Measurements from ENCODE around the gene UBD.

UBD gene

DNA sequence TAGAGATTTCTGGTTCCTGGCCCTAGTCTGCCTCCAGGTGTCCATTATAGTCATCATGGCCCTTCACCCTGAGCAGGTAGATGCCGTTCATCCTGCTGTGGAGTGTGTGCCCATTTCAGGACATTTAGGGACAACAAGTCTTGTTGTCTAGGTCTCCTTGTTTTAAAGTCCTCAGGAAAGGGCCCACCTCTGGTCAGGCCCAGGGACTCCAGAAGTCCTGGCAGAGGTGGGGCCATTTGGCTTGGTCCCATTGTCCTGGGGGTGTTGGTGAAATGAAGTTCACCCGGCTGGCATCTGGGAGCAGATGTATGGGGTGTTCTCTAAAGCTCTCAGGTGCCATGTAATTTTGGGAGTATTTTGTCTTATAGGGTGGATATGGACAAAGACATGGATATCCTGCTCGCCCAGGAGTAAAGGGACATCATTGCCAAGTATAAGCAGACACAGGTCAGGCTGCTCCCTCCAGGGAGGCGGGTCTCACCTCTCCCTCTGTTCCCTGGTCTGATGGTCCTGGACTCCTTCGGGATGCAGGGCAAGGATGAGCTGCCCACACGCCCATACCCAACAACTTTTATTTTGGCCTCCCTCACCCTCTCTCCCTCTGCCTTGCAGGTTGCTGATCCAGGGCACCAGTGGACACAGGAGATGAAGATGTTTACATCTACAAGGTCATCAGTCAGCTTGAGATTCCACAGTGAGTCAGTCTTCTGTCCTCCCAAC, 40.1 kb downstream of the UBD start:
- TF ChIP-seq, protein P1, sequence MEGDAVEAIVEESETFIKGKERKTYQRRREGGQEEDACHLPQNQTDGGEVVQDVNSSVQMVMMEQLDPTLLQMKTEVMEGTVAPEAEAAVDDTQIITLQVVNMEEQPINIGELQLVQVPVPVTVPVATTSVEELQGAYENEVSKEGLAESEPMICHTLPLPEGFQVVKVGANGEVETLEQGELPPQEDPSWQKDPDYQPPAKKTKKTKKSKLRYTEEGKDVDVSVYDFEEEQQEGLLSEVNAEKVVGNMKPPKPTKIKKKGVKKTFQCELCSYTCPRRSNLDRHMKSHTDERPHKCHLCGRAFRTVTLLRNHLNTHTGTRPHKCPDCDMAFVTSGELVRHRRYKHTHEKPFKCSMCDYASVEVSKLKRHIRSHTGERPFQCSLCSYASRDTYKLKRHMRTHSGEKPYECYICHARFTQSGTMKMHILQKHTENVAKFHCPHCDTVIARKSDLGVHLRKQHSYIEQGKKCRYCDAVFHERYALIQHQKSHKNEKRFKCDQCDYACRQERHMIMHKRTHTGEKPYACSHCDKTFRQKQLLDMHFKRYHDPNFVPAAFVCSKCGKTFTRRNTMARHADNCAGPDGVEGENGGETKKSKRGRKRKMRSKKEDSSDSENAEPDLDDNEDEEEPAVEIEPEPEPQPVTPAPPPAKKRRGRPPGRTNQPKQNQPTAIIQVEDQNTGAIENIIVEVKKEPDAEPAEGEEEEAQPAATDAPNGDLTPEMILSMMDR (conservative IDR thresholded peaks at IDR 0.05; ENCODE audit: control insufficient read depth, insufficient read depth, low read depth, low read length) = no peak
- no peak for DNase-seq (ENCODE audit: low read depth)
- H3K4me3 ChIP-seq (ENCODE audit: control insufficient read depth, low read depth, low read length) = no peak overlapping the region

DNA sequence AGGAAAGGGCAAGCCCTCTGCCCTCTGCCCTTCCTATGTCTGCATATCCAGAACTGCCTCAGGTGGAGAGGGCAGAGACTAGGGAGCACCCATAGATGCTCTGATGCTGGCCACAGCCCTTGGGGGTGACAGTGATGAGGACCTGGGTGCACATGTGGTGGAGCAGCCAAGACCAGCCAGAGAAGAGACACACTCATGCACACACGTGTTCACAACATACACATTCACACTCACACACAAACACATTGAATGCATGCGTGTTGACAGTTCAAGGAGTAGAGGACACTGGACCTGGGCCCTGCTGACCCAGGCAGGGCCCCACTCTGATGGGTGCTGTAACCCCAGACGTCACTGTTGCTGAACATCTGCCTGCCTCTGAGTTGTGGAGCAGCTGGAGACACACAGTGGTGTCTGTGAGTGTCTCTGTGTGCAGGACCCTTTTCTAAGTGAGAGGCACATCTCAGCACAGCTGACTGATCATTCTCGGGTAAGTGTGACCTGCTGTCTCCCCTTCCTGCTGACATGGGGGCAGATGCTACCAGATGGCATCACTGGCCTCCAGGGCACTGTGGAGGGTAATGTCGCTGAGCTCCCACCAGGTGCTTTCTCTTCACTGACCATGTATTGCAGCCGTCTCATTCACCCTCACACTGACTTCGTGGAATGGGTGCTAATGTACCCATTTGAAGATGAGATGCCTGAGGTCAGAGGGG, 41.6 kb downstream of the UBD start:
- TF ChIP-seq, protein P1 (conservative IDR thresholded peaks at IDR 0.05; ENCODE audit: control insufficient read depth, insufficient read depth, low read depth, low read length) = no peak
- no peak for DNase-seq (ENCODE audit: low read depth)
- no peak overlapping the region for H3K4me3 ChIP-seq (ENCODE audit: control insufficient read depth, low read depth, low read length)

DNA sequence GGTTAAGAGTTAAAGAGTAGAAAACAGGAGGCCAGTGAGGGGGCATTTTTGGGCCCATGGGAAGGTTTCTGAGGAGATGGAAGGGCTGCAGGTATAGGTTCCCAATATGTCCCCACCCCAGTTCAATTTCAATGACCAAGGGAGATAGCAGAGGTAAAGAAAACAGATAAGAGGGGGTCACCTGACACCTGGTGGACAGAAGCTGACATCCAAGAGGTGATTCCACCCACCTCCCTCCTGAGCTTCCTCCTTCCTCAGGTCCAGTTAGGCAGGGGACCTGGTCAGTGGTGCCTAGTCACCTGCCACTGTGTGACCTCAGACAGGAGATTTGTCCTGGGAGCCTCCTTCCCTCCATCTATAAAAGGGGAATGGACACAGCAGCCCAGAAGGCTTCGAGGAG, 42.3 kb downstream of the UBD start:
- TF ChIP-seq, protein P1 (conservative IDR thresholded peaks at IDR 0.05; ENCODE audit: control insufficient read depth, insufficient read depth, low read depth, low read length) = no peak
- no peak overlapping the region for H3K4me3 ChIP-seq (ENCODE audit: control insufficient read depth, low read depth, low read length)
- no peak for DNase-seq (ENCODE audit: low read depth)

DNA sequence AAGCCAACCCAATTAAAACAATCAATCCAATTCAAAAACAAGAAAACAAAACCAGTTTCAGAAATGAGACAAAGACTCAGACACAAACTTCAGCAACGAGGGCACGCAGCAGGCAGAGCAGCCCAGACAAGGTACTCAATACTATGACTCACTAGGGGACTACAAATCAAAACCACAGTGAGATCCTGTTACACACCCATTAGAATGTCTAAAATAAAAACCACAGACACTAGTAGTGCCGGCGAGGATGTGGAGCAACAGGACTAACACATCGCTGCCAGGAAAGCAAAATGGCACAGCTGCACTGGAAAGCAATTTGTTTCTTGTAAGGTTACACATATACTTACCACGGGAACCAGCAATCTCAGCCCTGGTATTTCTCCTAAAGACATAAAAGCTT, 43.4 kb downstream of the UBD start:
- no peak overlapping the region for H3K4me3 ChIP-seq (ENCODE audit: control insufficient read depth, low read depth, low read length)
- TF ChIP-seq, protein P1 (conservative IDR thresholded peaks at IDR 0.05; ENCODE audit: control insufficient read depth, insufficient read depth, low read depth, low read length) = no peak
- peak; percentile 73 for DNase-seq (ENCODE audit: low read depth)

DNA sequence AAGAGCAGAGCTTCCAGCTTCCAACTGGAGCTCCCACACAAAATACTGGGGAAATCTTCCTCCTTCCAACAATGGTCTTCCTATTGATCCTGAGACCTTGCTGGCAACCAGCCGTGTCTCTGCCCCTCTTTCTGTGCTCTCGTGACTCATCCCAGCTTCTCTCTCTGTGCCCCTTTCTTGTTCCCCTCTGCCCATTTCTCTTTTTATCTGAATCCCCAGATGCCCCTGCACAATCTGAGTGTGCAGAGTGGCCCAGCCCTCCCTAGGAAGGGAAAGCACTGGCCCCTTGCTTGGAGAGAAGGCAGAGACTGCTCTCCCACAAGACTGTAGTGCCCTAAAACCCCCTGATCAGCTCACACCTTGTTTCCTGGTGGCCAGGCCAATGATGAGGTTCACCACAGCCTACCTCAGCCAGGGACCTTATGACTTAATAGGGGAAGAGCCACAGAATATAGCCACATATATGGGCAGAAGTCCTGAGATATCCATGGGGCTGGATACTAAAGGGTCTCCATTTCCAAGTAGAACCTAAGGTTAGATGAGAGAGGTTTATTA, 48.7 kb downstream of the UBD start:
- no peak for DNase-seq (ENCODE audit: low read depth)
- TF ChIP-seq, protein P1 (conservative IDR thresholded peaks at IDR 0.05; ENCODE audit: control insufficient read depth, insufficient read depth, low read depth, low read length) = no peak
- no peak overlapping the region for H3K4me3 ChIP-seq (ENCODE audit: control insufficient read depth, low read depth, low read length)

DNA sequence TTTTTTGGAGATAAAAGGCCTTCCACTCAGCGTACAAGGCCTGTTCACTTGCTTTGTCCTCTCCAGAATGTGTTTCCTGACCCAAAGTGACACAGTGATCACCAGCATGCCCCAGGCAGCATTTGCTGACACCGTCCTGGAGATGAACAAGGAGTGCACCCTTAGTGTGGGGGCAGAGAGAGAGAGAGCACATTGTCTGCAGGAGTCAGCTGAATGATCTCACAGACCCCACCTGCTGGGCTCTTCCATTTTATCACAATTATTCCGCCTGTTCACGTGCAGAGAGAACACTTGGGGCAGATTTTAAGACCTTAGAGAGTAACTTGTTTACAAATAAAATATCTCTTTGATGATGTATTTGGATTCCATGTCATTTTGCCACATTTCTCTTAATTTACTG, 49.3 kb downstream of the UBD start:
- H3K4me3 ChIP-seq (ENCODE audit: control insufficient read depth, low read depth, low read length) = no peak overlapping the region
- TF ChIP-seq, protein P1 (conservative IDR thresholded peaks at IDR 0.05; ENCODE audit: control insufficient read depth, insufficient read depth, low read depth, low read length) = no peak
- no peak for DNase-seq (ENCODE audit: low read depth)
